M059J (cell line): ENCODE measurements around the gene CDH4. TPM values are rescaled to one million over a fixed set of nuclear protein-coding genes. Genes with fewer than 3 reads are reported as not detected.
A peak's percentile ranks its signal among the peaks of the same experiment; 100 is the strongest.

Experiments
- DNase-seq: peaks from one replicate; pipeline ENCODE4 v3.0.0-alpha.2; 2012; ENCODE audit warnings: low read depth
- total RNA-seq: library from RNA; depleted of rRNA; stranded (reverse); fragments of >200 nt; shearing (Covaris generic); gene quantifications from 2 replicates; pipeline ENCODE4 v1.2.3, GENCODE V29; 2014

Gene CDH4
- total RNA-seq, 1 experiment from 2014 or later = 7.8 TPM

- no peak for DNase-seq
These were observed 532.9 kb downstream of the CDH4 start for GRCh38 chr20:61784801-61785566.

GRCh38 chr20:61785567-61785816 is 533.4 kb downstream of the CDH4 start:
- no peak for DNase-seq

GRCh38 chr20:61786230-61786629 is 534.2 kb downstream of the CDH4 start:
- DNase-seq = no peak

- no peak for DNase-seq
These were observed 536.3 kb downstream of the CDH4 start for GRCh38 chr20:61788343-61788742.

GRCh38 chr20:61789329-61789728 is 537.3 kb downstream of the CDH4 start:
- DNase-seq = peak; percentile 19

GRCh38 chr20:61790116-61790827 is 538.2 kb downstream of the CDH4 start:
- DNase-seq = no peak

- no peak for DNase-seq
These were observed 539.9 kb downstream of the CDH4 start for GRCh38 chr20:61791995-61792394.

- no peak for DNase-seq
These were observed 543.9 kb downstream of the CDH4 start for GRCh38 chr20:61795669-61796630.

GRCh38 chr20:61796738-61797137 is 544.7 kb downstream of the CDH4 start:
- DNase-seq = no peak

- peak; percentile 12 for DNase-seq
These were observed 545.1 kb downstream of the CDH4 start for GRCh38 chr20:61797200-61797599.

- DNase-seq = no peak
These were observed 545.9 kb downstream of the CDH4 start for GRCh38 chr20:61797971-61798411.

- DNase-seq = no peak
These were observed 546.6 kb downstream of the CDH4 start for GRCh38 chr20:61798632-61799031.

- no peak for DNase-seq
These were observed 547.4 kb downstream of the CDH4 start for GRCh38 chr20:61799394-61799923.

- DNase-seq = no peak
These were observed 547.9 kb downstream of the CDH4 start for GRCh38 chr20:61799928-61800327.

- no peak for DNase-seq
These were observed 548.5 kb downstream of the CDH4 start for GRCh38 chr20:61800359-61801064.

GRCh38 chr20:61801065-61801360 is 549.0 kb downstream of the CDH4 start:
- DNase-seq = no peak

GRCh38 chr20:61801428-61801827 is 549.4 kb downstream of the CDH4 start:
- no peak for DNase-seq

- no peak for DNase-seq
These were observed 549.9 kb downstream of the CDH4 start for GRCh38 chr20:61801857-61802442.

GRCh38 chr20:61802721-61803311 is 550.8 kb downstream of the CDH4 start:
- DNase-seq = no peak

- DNase-seq = no peak
These were observed 551.4 kb downstream of the CDH4 start for GRCh38 chr20:61803416-61803914.
